Suprapubic skin (tissue), 3 donors: ENCODE results near the gene GNPAT.

Experiments
- EP300 ChIP-seq: sonication (generic); formaldehyde crosslinking; IDR thresholded peaks from one replicate; pipeline ENCODE4 v1.6.1; 2017; ENCODE audit warnings: antibody characterized with exemption
- TF ChIP-seq, protein P1 (sequence below), 2 donors: fragments of 200-600 bp in 1 of 2; fragments of 450-650 bp in 1 of 2; sonication (generic) in 1 of 2; IDR thresholded peaks; one replicate each; pipeline ENCODE4 v1.5.1; 2016 to 2019; ENCODE audit warnings: antibody characterized with exemption in 2 of 2, mild to moderate bottlenecking in 1 of 2, moderate library complexity in 1 of 2

GRCh38 chr1:231274119-231274825 lies 33.3 kb downstream of the GNPAT start:
- TF ChIP-seq, protein P1, sequence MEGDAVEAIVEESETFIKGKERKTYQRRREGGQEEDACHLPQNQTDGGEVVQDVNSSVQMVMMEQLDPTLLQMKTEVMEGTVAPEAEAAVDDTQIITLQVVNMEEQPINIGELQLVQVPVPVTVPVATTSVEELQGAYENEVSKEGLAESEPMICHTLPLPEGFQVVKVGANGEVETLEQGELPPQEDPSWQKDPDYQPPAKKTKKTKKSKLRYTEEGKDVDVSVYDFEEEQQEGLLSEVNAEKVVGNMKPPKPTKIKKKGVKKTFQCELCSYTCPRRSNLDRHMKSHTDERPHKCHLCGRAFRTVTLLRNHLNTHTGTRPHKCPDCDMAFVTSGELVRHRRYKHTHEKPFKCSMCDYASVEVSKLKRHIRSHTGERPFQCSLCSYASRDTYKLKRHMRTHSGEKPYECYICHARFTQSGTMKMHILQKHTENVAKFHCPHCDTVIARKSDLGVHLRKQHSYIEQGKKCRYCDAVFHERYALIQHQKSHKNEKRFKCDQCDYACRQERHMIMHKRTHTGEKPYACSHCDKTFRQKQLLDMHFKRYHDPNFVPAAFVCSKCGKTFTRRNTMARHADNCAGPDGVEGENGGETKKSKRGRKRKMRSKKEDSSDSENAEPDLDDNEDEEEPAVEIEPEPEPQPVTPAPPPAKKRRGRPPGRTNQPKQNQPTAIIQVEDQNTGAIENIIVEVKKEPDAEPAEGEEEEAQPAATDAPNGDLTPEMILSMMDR (IDR thresholded peaks at IDR 0.05), result no peak
- TF ChIP-seq EP300, result no peak
